Kidney (tissue), 14 donors: ENCODE results near the gene TSSK6. TPM values are rescaled to one million over a fixed set of nuclear protein-coding genes. Genes with fewer than 3 reads are reported as not detected.

Experiments
- DNase-seq, 5 donors: peaks; one replicate each; pipeline ENCODE4 v3.0.0-alpha.2; 2013 to 2020
- FAIRE-seq: peaks from 2 replicates; lab custom pipeline; 2012; peaks lifted over from hg19 to GRCh38; lab: Jason Lieb, UNC
- H3K27ac ChIP-seq, 2 donors: one replicate each; pipeline ENCODE4 v1.7.0; 2013; ENCODE audit warnings: low read depth in 2 of 2, low read length in 2 of 2, inconsistent platforms in 1 of 2
- H3K27me3 ChIP-seq: one replicate; pipeline ENCODE4 v1.7.1; 2013; ENCODE audit warnings: low read length, inconsistent platforms; ENCODE audit not compliant: control insufficient read depth, insufficient read depth
- H3K36me3 ChIP-seq, 3 donors: one replicate each; pipeline versions ENCODE4 v1.7.0 to v1.7.1; 2013; ENCODE audit warnings: low read length in 3 of 3, control low read depth in 1 of 3, inconsistent platforms in 1 of 3; ENCODE audit not compliant: insufficient read depth in 3 of 3, control insufficient read depth in 2 of 3
- H3K4me1 ChIP-seq, 3 donors: one replicate each; pipeline versions ENCODE4 v1.7.0 to v1.7.1; 2013; ENCODE audit warnings: low read length in 3 of 3, inconsistent platforms in 1 of 3, low read depth in 1 of 3; ENCODE audit not compliant: control insufficient read depth in 2 of 3, insufficient read depth in 2 of 3
- H3K4me3 ChIP-seq, 3 donors: one replicate each; pipeline versions ENCODE4 v1.7.0 to v1.8.1; 2013; ENCODE audit warnings: low read length in 3 of 3, control low read depth in 1 of 3, inconsistent platforms in 1 of 3
- H3K9ac ChIP-seq, 3 donors: one replicate each; pipeline versions ENCODE4 v1.7.0 to v1.7.1; 2013; ENCODE audit warnings: low read length in 3 of 3, control low read depth in 1 of 3, inconsistent platforms in 1 of 3
- H3K9me3 ChIP-seq, 3 donors: one replicate each; pipeline versions ENCODE4 v1.7.0 to v1.7.1; 2013; ENCODE audit warnings: low read length in 3 of 3, control low read depth in 1 of 3, inconsistent platforms in 1 of 3; ENCODE audit not compliant: control insufficient read depth in 2 of 3, insufficient read depth in 1 of 3
- intact Hi-C: fragments of 100-400 bp; cut with DNase I; formaldehyde crosslinking; loops from one replicate; pipeline ENCODE4 v1.11.1; 2022
- polyA plus RNA-seq: library from polyadenylated mRNA; stranded (reverse); fragments of 350-450 nt; fragmentation: Illumina TruSeq; extraction: RNeasy Lipid Tissue Mini Kit (QIAGEN cat#74804); gene quantifications from one replicate; pipeline ENCODE4 v1.2.3, GENCODE V29; 2014; ENCODE audit warnings: low read depth, low replicate concordance; ENCODE audit not compliant: insufficient read depth
- total RNA-seq: library from RNA; stranded (reverse); fragmentation: NEBNext Ultra II Directional; extraction: Animal tissue kit (Norgen Biotek cat#: 25700); gene quantifications from one replicate; pipeline ENCODE4 v1.2.1, GENCODE V29; 2021
- TF ChIP-seq, protein P1 (sequence below): IDR thresholded peaks from 3 replicates; pipeline ENCODE4 v1.5.1; 2012; ENCODE audit warnings: mild to moderate bottlenecking, moderate library complexity, borderline replicate concordance; ENCODE audit not compliant: insufficient read depth; ENCODE audit errors: extremely low read depth
- donor health status: control.
- donor health status: control.
- donor health status: control.
- donor health status: control.
- donor health status: control.
- donor health status: DM: yes; HTN: yes; CAD: no.
- donor health status: Normal renal cell carcinoma (clear cell type).

TSSK6 gene
- total and polyA plus RNA-seq, 2 donors from 2014 or later: 1.4 to 3.7 TPM

DNA sequence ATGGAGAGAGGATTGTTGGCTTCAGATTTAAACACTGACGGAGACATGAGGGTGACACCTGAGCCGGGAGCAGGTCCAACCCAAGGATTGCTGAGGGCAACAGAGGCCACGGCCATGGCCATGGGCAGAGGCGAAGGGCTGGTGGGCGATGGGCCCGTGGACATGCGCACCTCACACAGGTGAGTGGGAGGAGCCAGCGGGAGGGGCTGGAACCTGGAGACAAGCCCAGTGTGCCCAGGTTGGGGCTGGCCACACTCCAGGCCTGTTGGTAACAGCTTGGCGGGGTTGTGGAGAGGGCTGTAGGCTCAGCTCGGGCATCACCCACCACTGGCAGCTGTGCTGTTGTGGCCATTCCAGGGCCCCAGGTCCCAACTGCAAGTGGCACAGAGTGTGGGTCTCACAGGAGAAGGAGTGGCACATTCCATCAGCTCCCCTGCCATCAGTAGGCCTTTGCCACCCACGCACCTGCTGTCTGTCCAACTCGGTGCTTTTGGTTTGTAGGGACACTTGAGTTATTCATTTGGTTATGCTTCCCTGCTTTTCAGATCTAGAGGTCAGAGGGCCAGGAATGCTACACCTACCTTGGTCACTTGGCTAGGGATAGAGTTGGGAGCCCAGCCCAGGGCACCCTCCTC, 49.8 kb downstream of the TSSK6 start:
- peaks cover 8 to 51% (median 44%) of the 10 kb centered on the region in 3 donors for H3K4me1 ChIP-seq
- H3K27ac ChIP-seq: peak overlapping the region in 1 of 2 donors; percentile 14
- DNase-seq (peak in 1 of 5 donors; percentile 57), FAIRE-seq (no peak)
- H3K9me3 ChIP-seq: peaks cover 0 to 11% (median 7%) of the 10 kb centered on the region in 3 donors
- H3K9ac ChIP-seq: no peak overlapping the region
- intact Hi-C loops: no loop called here
- H3K4me3 ChIP-seq: no peak overlapping the region
- TF ChIP-seq, protein P1, sequence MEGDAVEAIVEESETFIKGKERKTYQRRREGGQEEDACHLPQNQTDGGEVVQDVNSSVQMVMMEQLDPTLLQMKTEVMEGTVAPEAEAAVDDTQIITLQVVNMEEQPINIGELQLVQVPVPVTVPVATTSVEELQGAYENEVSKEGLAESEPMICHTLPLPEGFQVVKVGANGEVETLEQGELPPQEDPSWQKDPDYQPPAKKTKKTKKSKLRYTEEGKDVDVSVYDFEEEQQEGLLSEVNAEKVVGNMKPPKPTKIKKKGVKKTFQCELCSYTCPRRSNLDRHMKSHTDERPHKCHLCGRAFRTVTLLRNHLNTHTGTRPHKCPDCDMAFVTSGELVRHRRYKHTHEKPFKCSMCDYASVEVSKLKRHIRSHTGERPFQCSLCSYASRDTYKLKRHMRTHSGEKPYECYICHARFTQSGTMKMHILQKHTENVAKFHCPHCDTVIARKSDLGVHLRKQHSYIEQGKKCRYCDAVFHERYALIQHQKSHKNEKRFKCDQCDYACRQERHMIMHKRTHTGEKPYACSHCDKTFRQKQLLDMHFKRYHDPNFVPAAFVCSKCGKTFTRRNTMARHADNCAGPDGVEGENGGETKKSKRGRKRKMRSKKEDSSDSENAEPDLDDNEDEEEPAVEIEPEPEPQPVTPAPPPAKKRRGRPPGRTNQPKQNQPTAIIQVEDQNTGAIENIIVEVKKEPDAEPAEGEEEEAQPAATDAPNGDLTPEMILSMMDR: no peak
- H3K27me3 ChIP-seq: no peaks in the 10 kb centered on the region
- peaks cover 0 to 18% (median 6%) of the 10 kb centered on the region in 3 donors for H3K36me3 ChIP-seq

DNA sequence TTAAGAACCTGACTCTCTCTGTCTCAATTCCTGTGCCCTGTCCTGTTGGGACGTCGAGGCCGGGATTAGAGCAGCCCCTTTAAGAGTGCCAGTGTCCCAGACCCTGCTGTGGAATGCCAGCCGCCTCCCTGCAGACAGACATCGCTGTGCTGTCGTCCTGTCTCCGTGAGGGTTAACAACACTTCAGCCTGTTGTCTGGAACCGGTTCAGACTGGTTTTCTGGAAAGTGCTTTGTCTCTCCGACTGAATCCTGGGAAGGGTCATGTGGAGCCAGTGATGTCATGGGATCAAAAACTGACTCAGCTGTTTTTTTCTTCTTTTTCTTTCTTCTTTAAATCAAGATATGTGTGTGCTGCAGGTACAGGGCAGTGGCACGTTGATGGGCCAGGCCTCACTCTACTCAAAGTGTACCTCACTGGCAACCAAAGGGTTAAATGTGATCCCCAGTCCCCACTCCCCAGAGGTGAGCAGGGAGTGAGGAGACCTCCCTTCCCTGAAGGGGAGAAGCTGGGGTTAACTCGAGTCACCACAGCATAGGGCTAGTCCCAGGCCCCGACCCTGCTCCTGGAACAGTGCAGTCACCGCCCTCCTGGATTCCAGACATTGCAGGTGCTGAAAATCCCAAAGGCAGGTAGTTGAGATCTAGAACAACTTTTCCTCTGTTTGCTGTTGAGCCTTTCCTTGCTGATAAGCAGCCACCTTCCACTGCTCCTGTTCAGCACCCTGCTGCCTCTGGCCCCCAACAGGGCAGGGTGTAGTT, 50.8 kb downstream of the TSSK6 start:
- intact Hi-C loops: no loop called here
- H3K9me3 ChIP-seq: peaks cover 0 to 11% (median 7%) of the 10 kb centered on the region in 3 donors
- FAIRE-seq (no peak), DNase-seq (peak; percentile 55 to 94 (median 77))
- peak overlapping the region in 1 of 3 donors; percentile 48 for H3K9ac ChIP-seq
- peak overlapping the region; percentile 61 to 87 for H3K27ac ChIP-seq
- no peaks in the 10 kb centered on the region for H3K27me3 ChIP-seq
- H3K36me3 ChIP-seq: peaks cover 0 to 18% (median 6%) of the 10 kb centered on the region in 3 donors
- H3K4me1 ChIP-seq: peaks cover 8 to 61% (median 50%) of the 10 kb centered on the region in 3 donors
- no peak overlapping the region for H3K4me3 ChIP-seq
- TF ChIP-seq, protein P1: no peak

Other genes with a start within 250 kb of the TSSK6 start
- gene TM6SF2, start 242.2 kb downstream of the TSSK6 start, total RNA-seq: 1.5 TPM
- gene TM6SF2, start 242.2 kb downstream of the TSSK6 start, polyA plus RNA-seq: 10.1 TPM
- gene SUGP1, start 195.0 kb downstream of the TSSK6 start, total RNA-seq: 53.1 TPM
- 34.7 TPM for gene SUGP1, start 195.0 kb downstream of the TSSK6 start, polyA plus RNA-seq
- gene MAU2, start 194.7 kb downstream of the TSSK6 start, total RNA-seq: 69.8 TPM
- 12.3 TPM for gene MAU2, start 194.7 kb downstream of the TSSK6 start, polyA plus RNA-seq
- gene GATAD2A, start 109.9 kb downstream of the TSSK6 start, total RNA-seq: 91.0 TPM
- 18.0 TPM for gene GATAD2A, start 109.9 kb downstream of the TSSK6 start, polyA plus RNA-seq
- 328 TPM for gene NDUFA13, start 677 bp upstream of the TSSK6 start, total RNA-seq
- gene NDUFA13, start 677 bp upstream of the TSSK6 start, polyA plus RNA-seq: 627 TPM
- 3.7 TPM for gene YJEFN3, start 13.4 kb upstream of the TSSK6 start, total RNA-seq
- 3.1 TPM for gene YJEFN3, start 13.4 kb upstream of the TSSK6 start, polyA plus RNA-seq
- 0.41 TPM for gene CILP2, start 22.7 kb upstream of the TSSK6 start, total RNA-seq
- gene CILP2, start 22.7 kb upstream of the TSSK6 start, polyA plus RNA-seq: not detected
- 5.7 TPM for gene PBX4, start 103.1 kb upstream of the TSSK6 start, total RNA-seq
- gene PBX4, start 103.1 kb upstream of the TSSK6 start, polyA plus RNA-seq: 3.9 TPM
- gene LPAR2, start 112.7 kb upstream of the TSSK6 start, total RNA-seq: 10.4 TPM
- 5.6 TPM for gene LPAR2, start 112.7 kb upstream of the TSSK6 start, polyA plus RNA-seq
- 18.8 TPM for gene GMIP, start 128.1 kb upstream of the TSSK6 start, total RNA-seq
- gene GMIP, start 128.1 kb upstream of the TSSK6 start, polyA plus RNA-seq: 3.3 TPM
- gene ATP13A1, start 148.1 kb upstream of the TSSK6 start, total RNA-seq: 78.1 TPM
- gene ATP13A1, start 148.1 kb upstream of the TSSK6 start, polyA plus RNA-seq: 30.1 TPM
- gene ZNF101, start 153.3 kb upstream of the TSSK6 start, total RNA-seq: 21.2 TPM
- gene ZNF101, start 153.3 kb upstream of the TSSK6 start, polyA plus RNA-seq: 10.2 TPM
- 10.2 TPM for gene ZNF14, start 217.6 kb upstream of the TSSK6 start, total RNA-seq
- gene ZNF14, start 217.6 kb upstream of the TSSK6 start, polyA plus RNA-seq: 5.0 TPM